ENCODE results near the gene HMG20A. TPM values are rescaled to one million over a fixed set of nuclear protein-coding genes. Genes with fewer than 3 reads are reported as not detected.

Gene HMG20A
- total RNA-seq, 6 experiments from 2014 or later = 14.6 to 21.1 (median 19.5) TPM

DNA sequence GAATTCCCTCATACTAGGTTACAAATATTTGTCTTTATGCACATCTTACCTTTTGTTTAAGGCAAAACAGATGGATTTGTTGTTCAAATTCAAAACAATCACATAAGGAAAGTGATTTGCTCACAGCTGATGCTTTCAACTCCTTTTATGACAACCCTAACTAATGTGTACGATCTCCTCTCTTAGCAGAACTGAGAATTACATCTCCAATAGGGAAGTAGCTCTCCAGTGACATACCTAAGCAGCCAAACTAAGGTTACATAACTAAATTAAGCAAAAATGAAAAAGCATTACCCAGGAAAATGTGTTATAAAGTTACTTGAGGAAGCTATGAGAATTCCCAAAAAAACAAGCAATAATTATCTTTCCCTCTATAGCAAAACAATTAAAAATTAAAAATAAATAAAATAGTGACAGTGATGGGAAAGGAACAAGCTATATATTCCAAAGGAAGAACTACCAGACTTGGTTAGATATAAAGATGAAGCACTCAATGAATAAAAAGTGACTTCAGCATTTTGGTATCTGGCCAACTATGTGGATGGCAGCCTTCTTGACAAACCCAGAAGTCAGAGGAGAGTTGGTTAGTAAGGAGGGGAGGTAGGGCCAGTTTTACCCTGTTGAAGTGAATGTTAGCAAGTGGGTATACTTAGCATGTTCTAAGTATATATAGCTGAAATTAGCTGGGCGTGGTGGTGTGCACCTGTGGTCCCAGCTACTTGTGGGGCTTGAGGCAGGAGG is 33.2 kb upstream of the HMG20A start:
- H3K4me1 ChIP-seq = no peaks in the 10 kb centered on the region
- WGBS (ENCODE audit: insufficient coverage, low coverage, low lambda C conversion rate, missing lambda C conversion rate) = 42% methylated on average over 1 of the region's 2 CpGs
- intact Hi-C loops (cut with DNase I) = no loop called here
- H3K9me3 ChIP-seq = no peaks in the 10 kb centered on the region
- DNase-seq = no peak
- H3K27me3 ChIP-seq = no peaks in the 10 kb centered on the region
- H3K36me3 ChIP-seq = no peaks in the 10 kb centered on the region
- no peak for TF ChIP-seq POLR2A (IDR thresholded peaks at IDR 0.05)
- TF ChIP-seq, protein P1, sequence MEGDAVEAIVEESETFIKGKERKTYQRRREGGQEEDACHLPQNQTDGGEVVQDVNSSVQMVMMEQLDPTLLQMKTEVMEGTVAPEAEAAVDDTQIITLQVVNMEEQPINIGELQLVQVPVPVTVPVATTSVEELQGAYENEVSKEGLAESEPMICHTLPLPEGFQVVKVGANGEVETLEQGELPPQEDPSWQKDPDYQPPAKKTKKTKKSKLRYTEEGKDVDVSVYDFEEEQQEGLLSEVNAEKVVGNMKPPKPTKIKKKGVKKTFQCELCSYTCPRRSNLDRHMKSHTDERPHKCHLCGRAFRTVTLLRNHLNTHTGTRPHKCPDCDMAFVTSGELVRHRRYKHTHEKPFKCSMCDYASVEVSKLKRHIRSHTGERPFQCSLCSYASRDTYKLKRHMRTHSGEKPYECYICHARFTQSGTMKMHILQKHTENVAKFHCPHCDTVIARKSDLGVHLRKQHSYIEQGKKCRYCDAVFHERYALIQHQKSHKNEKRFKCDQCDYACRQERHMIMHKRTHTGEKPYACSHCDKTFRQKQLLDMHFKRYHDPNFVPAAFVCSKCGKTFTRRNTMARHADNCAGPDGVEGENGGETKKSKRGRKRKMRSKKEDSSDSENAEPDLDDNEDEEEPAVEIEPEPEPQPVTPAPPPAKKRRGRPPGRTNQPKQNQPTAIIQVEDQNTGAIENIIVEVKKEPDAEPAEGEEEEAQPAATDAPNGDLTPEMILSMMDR (IDR thresholded peaks at IDR 0.05) = no peak
- no peak overlapping the region for H3K4me3 ChIP-seq
- H3K27ac ChIP-seq = no peak overlapping the region
- no peak for ATAC-seq

DNA sequence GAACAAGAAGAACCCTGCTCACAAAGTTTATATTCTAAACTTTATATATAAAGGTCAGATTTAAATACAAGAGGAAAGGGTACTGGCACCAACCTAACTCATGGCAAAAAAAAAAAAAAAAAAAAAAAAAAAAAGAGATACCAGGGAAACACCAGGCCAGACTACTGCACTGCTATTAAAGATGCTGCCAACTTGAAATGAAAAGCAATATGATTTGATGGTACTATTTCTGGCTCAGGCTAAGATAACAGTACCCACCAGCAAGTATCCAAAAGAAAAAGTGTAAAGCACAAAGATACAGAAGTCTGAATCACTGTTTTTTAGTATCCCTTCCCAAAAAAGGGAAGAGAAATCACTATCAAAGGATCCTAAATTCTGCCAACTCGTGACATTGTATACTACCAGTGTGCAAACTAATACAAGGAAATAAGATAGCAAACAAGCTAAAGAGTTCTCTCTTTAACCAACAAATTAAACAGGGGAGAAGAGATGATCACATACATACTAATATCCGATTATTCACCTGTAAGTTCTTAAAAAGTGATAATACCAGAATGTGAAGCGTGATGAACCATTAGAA is 29.2 kb upstream of the HMG20A start:
- 86% methylated on average over 3 of the region's 3 CpGs for WGBS (ENCODE audit: insufficient coverage, low coverage, low lambda C conversion rate, missing lambda C conversion rate)
- intact Hi-C loops (cut with DNase I) = no loop called here
- H3K9me3 ChIP-seq = peaks cover 0 to 9% (median 0%) of the 10 kb centered on the region in 4 donors
- H3K27ac ChIP-seq = no peak overlapping the region
- DNase-seq = no peak
- no peaks in the 10 kb centered on the region for H3K4me1 ChIP-seq
- TF ChIP-seq POLR2A (IDR thresholded peaks at IDR 0.05) = no peak
- TF ChIP-seq, protein P1 (IDR thresholded peaks at IDR 0.05) = no peak
- no peaks in the 10 kb centered on the region for H3K27me3 ChIP-seq
- no peaks in the 10 kb centered on the region for H3K36me3 ChIP-seq
- no peak overlapping the region for H3K4me3 ChIP-seq
- ATAC-seq = no peak

DNA sequence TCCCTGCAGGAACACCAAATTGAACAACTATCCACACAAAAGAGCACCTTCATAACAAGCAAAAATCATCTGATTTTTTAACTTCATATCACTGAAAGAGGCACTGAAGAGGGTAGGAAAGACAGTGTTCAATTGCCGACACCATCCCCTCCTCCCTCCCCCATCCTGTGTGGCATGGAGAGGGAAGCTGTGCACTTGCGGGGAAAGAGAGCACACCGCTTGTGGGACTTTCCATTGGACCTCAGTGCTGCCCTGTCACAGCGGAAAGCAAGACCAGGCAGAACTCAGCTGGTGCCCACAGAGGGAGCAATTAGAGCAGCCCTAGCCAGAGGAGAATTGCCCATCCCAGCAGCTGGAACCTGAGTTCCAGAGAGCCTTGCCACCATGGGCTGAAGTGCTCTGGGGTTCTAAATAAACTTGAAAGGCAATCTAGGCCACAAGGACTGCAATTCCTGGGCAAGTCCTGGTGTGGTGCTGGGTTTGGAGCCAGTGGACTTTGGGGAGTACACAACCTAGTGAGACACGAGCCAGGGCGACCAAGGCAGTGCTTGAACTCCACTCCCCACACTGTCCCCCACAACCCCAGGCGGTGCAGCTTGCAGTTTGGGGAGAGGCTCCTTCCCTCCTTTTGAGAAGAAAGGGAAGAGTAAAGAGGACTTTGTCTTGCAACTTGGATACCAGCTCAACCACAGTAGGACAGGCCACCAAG is 27.8 kb upstream of the HMG20A start:
- no peak for ATAC-seq
- no peak for TF ChIP-seq POLR2A (IDR thresholded peaks at IDR 0.05)
- TF ChIP-seq, protein P1 (IDR thresholded peaks at IDR 0.05) = no peak

DNA sequence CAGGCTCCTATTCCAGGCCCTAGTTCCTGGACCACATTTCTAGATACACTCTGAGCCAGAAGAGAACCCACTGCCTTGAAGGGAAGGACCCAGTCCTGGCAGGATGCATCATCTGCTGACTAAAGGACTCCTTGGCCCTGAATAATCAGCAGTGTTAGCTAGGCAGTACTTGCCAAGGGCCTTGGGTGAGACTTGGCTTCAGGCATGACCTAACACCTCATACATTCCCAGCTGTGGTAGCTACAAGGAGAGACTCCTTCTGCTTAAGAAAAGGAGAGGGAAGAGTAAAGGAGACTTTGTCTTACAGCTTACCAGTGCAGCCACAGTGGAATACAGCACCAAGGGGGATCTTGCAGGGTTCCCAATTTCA is 27.2 kb upstream of the HMG20A start:
- no peaks in the 10 kb centered on the region for H3K27me3 ChIP-seq
- no peak for DNase-seq
- intact Hi-C loops (cut with DNase I) = no loop called here

More for the DNA sequence above, 27.8 kb upstream of the HMG20A start:
- Histone ChIP-seq H3K9me3 (peaks cover 0 to 9% (median 0%) of the 10 kb centered on the region in 4 donors), H3K27me3 (no peaks in the 10 kb centered on the region), H3K27ac (no peak overlapping the region), H3K4me1 (no peaks in the 10 kb centered on the region), H3K4me3 (no peak overlapping the region), H3K36me3 (no peaks in the 10 kb centered on the region)
- intact Hi-C loops (cut with DNase I) = no loop called here
- WGBS (ENCODE audit: insufficient coverage, low coverage, low lambda C conversion rate, missing lambda C conversion rate) = 80% methylated on average over 2 of the region's 7 CpGs
- no peak for DNase-seq

More for the DNA sequence above, 27.2 kb upstream of the HMG20A start:
- Histone ChIP-seq H3K9me3 (peaks cover 0 to 9% (median 0%) of the 10 kb centered on the region in 4 donors), H3K27ac (no peak overlapping the region), H3K4me1 (no peaks in the 10 kb centered on the region), H3K36me3 (no peaks in the 10 kb centered on the region), H3K4me3 (no peak overlapping the region)
- no peak for ATAC-seq
- no peak for TF ChIP-seq POLR2A (IDR thresholded peaks at IDR 0.05)
- TF ChIP-seq, protein P1 (IDR thresholded peaks at IDR 0.05) = no peak
